HepG2 (cell line): ENCODE measurements around the gene FAT4. TPM values are rescaled to one million over a fixed set of nuclear protein-coding genes. Genes with fewer than 3 reads are reported as not detected.
A peak's percentile ranks its signal among the peaks of the same experiment; 100 is the strongest.

Source experiments
- ATAC-seq: fragments of 200-7000 bp; cut with Tn5 transposase; 3 replicates; pipeline ENCODE4 v1.9.1; 2020; ENCODE audit warnings: mild to moderate bottlenecking, moderate library complexity
- BruUV-seq: library from RNA; stranded (reverse); fragments of 400-500 nt; replicated peaks from 2 replicates; lab custom pipeline; 2021; lab: Mats Ljungman, UMichigan
- CTCF ChIA-PET: fragments of 300-600 bp; formaldehyde crosslinking; extraction: SDS; loops from one replicate; lab custom pipeline; 2021; ENCODE audit warnings: low total read pairs, inconsistent platforms, low intra/inter-chr PET ratio; lab: Yijun Ruan, JAX
- POLR2A ChIA-PET: fragments of 350-600 bp; sonication (Branson Sonifier 250); formaldehyde crosslinking; loops from one replicate; lab custom pipeline; 2020; ENCODE audit warnings: antibody characterized with exemption, inconsistent platforms; lab: Yijun Ruan, JAX
- DNase-seq: peaks from one replicate; pipeline ENCODE4 v3.0.0-alpha.2; 2015; ENCODE audit warnings: low spot score
- FAIRE-seq: peaks from 3 replicates; lab custom pipeline; 2011; peaks lifted over from hg19 to GRCh38; lab: Jason Lieb, UNC
- H2AFZ ChIP-seq: one replicate; pipeline ENCODE4 v1.6.1; 2011; ENCODE audit warnings: low read length, inconsistent platforms
- H3K27ac ChIP-seq: fragments of 300-600 bp; 3 replicates; pipeline ENCODE4 v1.8.0; 2011; ENCODE audit warnings: mixed run types, mild to moderate bottlenecking, mixed read lengths, low read length, inconsistent platforms; ENCODE audit not compliant: insufficient read depth; ENCODE audit errors: extremely low read length
- H3K27me3 ChIP-seq, 2 experiments: fragments of 200-600 bp in 1 of 2; 2 replicates in 1 of 2; 3 replicates in 1 of 2; pipeline versions ENCODE4 v1.6.0 to v1.8.0; 2011; ENCODE audit warnings: low read length in 2 of 2, mild to moderate bottlenecking in 2 of 2, moderate library complexity in 2 of 2, inconsistent platforms in 1 of 2; ENCODE audit not compliant: insufficient read depth in 2 of 2, control insufficient read depth in 1 of 2
- H3K36me3 ChIP-seq, 2 experiments: fragments of 200-600 bp in 1 of 2; replicated peaks in 1 of 2; 2 replicates in 1 of 2; 3 replicates in 1 of 2; pipeline versions ENCODE4 v1.5.1 to v1.8.0; 2011; ENCODE audit warnings: low read length in 2 of 2, inconsistent platforms in 1 of 2; ENCODE audit not compliant: insufficient read depth in 2 of 2, control insufficient read depth in 1 of 2
- H3K4me1 ChIP-seq: 2 replicates; pipeline ENCODE4 v1.5.1; 2012; ENCODE audit warnings: low read length, inconsistent platforms; ENCODE audit not compliant: insufficient read depth
- H3K4me2 ChIP-seq: 2 replicates; pipeline ENCODE4 v1.6.0; 2011; ENCODE audit warnings: low read depth, low read length, inconsistent platforms
- H3K4me3 ChIP-seq, 3 experiments: fragments of 200-600 bp in 1 of 3; sonication (generic), shearing (Covaris generic) in 1 of 3; replicated peaks in 1 of 3; 2 replicates each; pipeline ENCODE4 v1.5.1; 2011 to 2016; ENCODE audit warnings: low read length in 3 of 3, inconsistent platforms in 2 of 3, low read depth in 2 of 3, mild to moderate bottlenecking in 2 of 3, control low read depth in 1 of 3, mixed read lengths in 1 of 3; ENCODE audit not compliant: insufficient read depth in 1 of 3
- H3K79me2 ChIP-seq: one replicate; pipeline ENCODE4 v1.6.1; 2011; ENCODE audit warnings: low read length, inconsistent platforms; ENCODE audit not compliant: insufficient read depth
- H3K9ac ChIP-seq: 2 replicates; pipeline ENCODE4 v1.6.0; 2011; ENCODE audit warnings: mild to moderate bottlenecking, low read depth, low read length, inconsistent platforms; ENCODE audit not compliant: insufficient read depth
- H3K9me3 ChIP-seq: 2 replicates; pipeline ENCODE4 v1.5.1; 2012; ENCODE audit warnings: mild to moderate bottlenecking, low read length
- H4K20me1 ChIP-seq: 2 replicates; pipeline ENCODE4 v1.6.0; 2011; ENCODE audit warnings: inconsistent platforms, mild to moderate bottlenecking, low read length, moderate library complexity; ENCODE audit not compliant: insufficient read depth
- ESRRA ChIP-seq: sonication (generic); formaldehyde crosslinking; IDR thresholded peaks from 2 replicates; pipeline ENCODE4 v1.5.1; 2020; ENCODE audit warnings: mild to moderate bottlenecking, low read depth, missing genetic modification reagents
- IKZF1 ChIP-seq: fragments of 450-650 bp; IDR thresholded peaks from 2 replicates; pipeline ENCODE4 v1.7.1; 2016
- PCBP2 ChIP-seq: fragments of 200-400 bp; formaldehyde crosslinking; optimal IDR thresholded peaks from 2 replicates; pipeline ENCODE3; 2018; ENCODE audit warnings: low read length, low read depth; ENCODE audit not compliant: poor library complexity, severe bottlenecking
- PHB2 ChIP-seq: fragments of 450-650 bp; IDR thresholded peaks from 2 replicates; pipeline ENCODE4 v1.6.1; 2018; ENCODE audit not compliant: partially characterized antibody
- SOX13 ChIP-seq, 3 experiments: fragments of 450-650 bp in 1 of 3; sonication (generic) in 1 of 3; formaldehyde crosslinking in 1 of 3; IDR thresholded peaks in 2 of 3; conservative IDR thresholded peaks in 1 of 3; 2 replicates each; pipeline versions ENCODE4 v1.5.0 to v1.6.1; 2016 to 2020; ENCODE audit warnings: antibody characterized with exemption in 1 of 3, mild to moderate bottlenecking in 1 of 3, missing compliant biosample characterization in 1 of 3, missing genetic modification reagents in 1 of 3, moderate library complexity in 1 of 3
- ZFP37 ChIP-seq: sonication (generic); formaldehyde crosslinking; IDR thresholded peaks from 2 replicates; pipeline ENCODE4 v1.4.0; 2020; ENCODE audit warnings: missing genetic modification reagents, borderline replicate concordance
- ZFP62 ChIP-seq: sonication (generic); formaldehyde crosslinking; IDR thresholded peaks from 2 replicates; pipeline ENCODE4 v1.4.0; 2020; ENCODE audit warnings: missing genetic modification reagents
- ZNF83 ChIP-seq: sonication (generic); formaldehyde crosslinking; IDR thresholded peaks from 2 replicates; pipeline ENCODE4 v1.4.0; 2020; ENCODE audit warnings: missing genetic modification reagents, mild to moderate bottlenecking, borderline replicate concordance
- WGBS: methylation state at CpG from one replicate; pipeline ENCODE4 v1.1.6; 2017; ENCODE audit warnings: low lambda C conversion rate; 5-methylcytosine and 5-hydroxymethylcytosine counted together
- in situ Hi-C: cut with HindIII; loops from 2 replicates; pipeline ENCODE4 v1.10.0; 2017; ENCODE audit warnings: low pct_unique_long_range_greater_than_20kb; ENCODE audit not compliant: extremely low pct_ligation_motif_present
- intact Hi-C: fragments of 100-400 bp; cut with micrococcal nuclease; formaldehyde crosslinking; loops from one replicate; pipeline ENCODE4 v1.10.0; 2022; ENCODE audit not compliant: unreplicated experiment
- polyA plus RNA-seq, 8 experiments: library from polyadenylated mRNA; depleted of rRNA in 3 of 8; stranded (reverse) in 7 of 8; unstranded in 1 of 8; fragments of >200 nt; fragmentation: Illumina TruSeq in 4 of 8; extraction: Trizol in 4 of 8; gene quantifications; 2 replicates each; pipeline versions ENCODE4 v1.2.1 to v1.2.3, GENCODE V29; 2011 to 2016; ENCODE audit warnings: low read depth in 4 of 8, missing spikeins in 1 of 8, mixed read lengths in 1 of 8; ENCODE audit not compliant: insufficient read depth in 1 of 8
- total RNA-seq, 5 experiments: library from RNA; depleted of rRNA; stranded (reverse); fragments of >200 nt; fragmentation: Illumina TruSeq; extraction: Trizol; gene quantifications; 2 replicates each; pipeline ENCODE4 v1.2.3, GENCODE V29; 2016; ENCODE audit warnings: low read depth in 1 of 5
- TF ChIP-seq, protein P1 (sequence below): sonication (generic); formaldehyde crosslinking; conservative IDR thresholded peaks from 2 replicates; pipeline ENCODE4 v1.4.0; 2020; ENCODE audit warnings: missing genetic modification reagents
- TF ChIP-seq, protein P2 (sequence below): sonication (generic); formaldehyde crosslinking; IDR thresholded peaks from 2 replicates; pipeline ENCODE4; 2020; ENCODE audit warnings: missing genetic modification reagents, mild to moderate bottlenecking, borderline replicate concordance

Gene FAT4
- total and polyA plus RNA-seq, 2 of the 13 experiments (the other 11 are each of a cell fraction or from before 2014, with no cell fraction given): 0.27 to 1.2 TPM

DNA sequence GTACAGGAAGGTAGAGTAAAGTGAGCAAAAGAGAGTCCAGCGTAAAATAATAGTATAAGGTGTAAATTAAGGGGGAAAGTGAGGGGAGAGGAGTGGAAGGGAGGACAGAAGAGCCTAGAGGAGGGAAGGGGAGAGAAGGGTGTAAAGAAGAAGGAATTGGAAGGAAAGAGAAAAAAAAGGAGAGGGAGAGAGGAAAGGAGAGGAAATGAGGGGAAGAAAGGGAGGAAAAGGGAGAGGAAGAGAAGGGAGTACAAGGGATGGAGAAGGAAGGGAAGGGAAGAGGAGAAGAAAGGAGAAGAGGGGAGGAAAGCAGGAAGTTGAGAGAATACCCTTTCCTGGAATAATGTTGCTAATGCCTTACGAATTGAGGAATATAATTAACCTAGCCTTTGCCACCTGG is 3.3 kb upstream of the FAT4 start:
- peak; percentile 24 for TF ChIP-seq PCBP2
- no peak for TF ChIP-seq ZFP62 (CRISPR knock-in tag)
- 0 out of 2 replicates have a peak, but pooled peaks have one; percentile 43 for TF ChIP-seq IKZF1
- Histone ChIP-seq H3K9me3 (no peaks in the 10 kb centered on the region), H2AFZ (no peak overlapping the region), H3K4me3 (no peak overlapping the region), H3K79me2 (no peaks in the 10 kb centered on the region), H3K27me3 (peaks cover 0 to 6% of the 10 kb centered on the region in 2 experiments; a peak in 1 of 5 replicates), H3K36me3 (no peaks in the 10 kb centered on the region), H3K4me1 (peaks cover 21% of the 10 kb centered on the region), H3K4me2 (no peak overlapping the region), H3K9ac (no peak overlapping the region), H3K27ac (no peak overlapping the region), H4K20me1 (no peaks in the 10 kb centered on the region)
- no peak for FAIRE-seq
- in situ Hi-C loops (loop anchor here (5.0 to 25.0 kb wide), 4 partner anchors 441 to 1301 kb away; no protein-coding TSS in a partner anchor), intact Hi-C loops (loop anchor here (5.0 to 10.0 kb wide), 4 partner anchors 121 to 741 kb away; no protein-coding TSS in a partner anchor)
- POLR2A ChIA-PET: no interaction called here
- CTCF ChIA-PET: no interaction called here
- BruUV-seq: no TSS peak
- 6% methylated on average over 2 of the region's 2 CpGs for WGBS
- no peak for DNase-seq
- no peak for ATAC-seq

DNA sequence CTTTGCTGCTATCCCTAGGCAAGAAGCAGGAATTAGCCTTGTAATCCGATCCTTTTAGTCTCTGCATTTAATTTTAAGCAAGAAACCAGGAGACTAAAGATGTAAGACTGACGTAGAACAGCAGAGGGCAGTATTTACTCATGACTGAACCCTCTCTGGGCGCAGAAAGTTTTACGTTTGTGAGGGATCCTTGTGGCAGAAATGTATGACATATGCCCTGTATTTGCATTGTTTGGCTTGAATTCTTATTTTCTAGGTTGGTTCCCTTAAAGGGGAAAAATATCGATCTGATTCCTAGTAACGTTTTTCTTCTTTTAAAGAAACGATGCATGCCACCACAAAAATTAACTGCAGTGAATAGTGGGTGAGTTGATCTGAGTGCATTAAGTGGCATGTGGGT is 1.3 kb upstream of the FAT4 start:
- FAIRE-seq: peak; percentile 93
- under 1% methylated on average over 7 of the region's 7 CpGs for WGBS
- H3K9ac ChIP-seq: no peak overlapping the region
- TF ChIP-seq, protein P1, sequence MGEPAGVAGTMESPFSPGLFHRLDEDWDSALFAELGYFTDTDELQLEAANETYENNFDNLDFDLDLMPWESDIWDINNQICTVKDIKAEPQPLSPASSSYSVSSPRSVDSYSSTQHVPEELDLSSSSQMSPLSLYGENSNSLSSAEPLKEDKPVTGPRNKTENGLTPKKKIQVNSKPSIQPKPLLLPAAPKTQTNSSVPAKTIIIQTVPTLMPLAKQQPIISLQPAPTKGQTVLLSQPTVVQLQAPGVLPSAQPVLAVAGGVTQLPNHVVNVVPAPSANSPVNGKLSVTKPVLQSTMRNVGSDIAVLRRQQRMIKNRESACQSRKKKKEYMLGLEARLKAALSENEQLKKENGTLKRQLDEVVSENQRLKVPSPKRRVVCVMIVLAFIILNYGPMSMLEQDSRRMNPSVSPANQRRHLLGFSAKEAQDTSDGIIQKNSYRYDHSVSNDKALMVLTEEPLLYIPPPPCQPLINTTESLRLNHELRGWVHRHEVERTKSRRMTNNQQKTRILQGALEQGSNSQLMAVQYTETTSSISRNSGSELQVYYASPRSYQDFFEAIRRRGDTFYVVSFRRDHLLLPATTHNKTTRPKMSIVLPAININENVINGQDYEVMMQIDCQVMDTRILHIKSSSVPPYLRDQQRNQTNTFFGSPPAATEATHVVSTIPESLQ (CRISPR knock-in tag): no peak
- TF ChIP-seq PHB2 (no peak), ESRRA (no peak), ZFP37 (no peak), ZNF83 (CRISPR knock-in tag) (no peak), SOX13 (IDR thresholded peaks at IDR 0.05) (no peak), SOX13 (CRISPR knock-in tag; conservative IDR thresholded peaks at IDR 0.05 in 1 of 2, IDR thresholded peaks at IDR 0.05 in 1 of 2) (no peak)
- TF ChIP-seq, protein P2, sequence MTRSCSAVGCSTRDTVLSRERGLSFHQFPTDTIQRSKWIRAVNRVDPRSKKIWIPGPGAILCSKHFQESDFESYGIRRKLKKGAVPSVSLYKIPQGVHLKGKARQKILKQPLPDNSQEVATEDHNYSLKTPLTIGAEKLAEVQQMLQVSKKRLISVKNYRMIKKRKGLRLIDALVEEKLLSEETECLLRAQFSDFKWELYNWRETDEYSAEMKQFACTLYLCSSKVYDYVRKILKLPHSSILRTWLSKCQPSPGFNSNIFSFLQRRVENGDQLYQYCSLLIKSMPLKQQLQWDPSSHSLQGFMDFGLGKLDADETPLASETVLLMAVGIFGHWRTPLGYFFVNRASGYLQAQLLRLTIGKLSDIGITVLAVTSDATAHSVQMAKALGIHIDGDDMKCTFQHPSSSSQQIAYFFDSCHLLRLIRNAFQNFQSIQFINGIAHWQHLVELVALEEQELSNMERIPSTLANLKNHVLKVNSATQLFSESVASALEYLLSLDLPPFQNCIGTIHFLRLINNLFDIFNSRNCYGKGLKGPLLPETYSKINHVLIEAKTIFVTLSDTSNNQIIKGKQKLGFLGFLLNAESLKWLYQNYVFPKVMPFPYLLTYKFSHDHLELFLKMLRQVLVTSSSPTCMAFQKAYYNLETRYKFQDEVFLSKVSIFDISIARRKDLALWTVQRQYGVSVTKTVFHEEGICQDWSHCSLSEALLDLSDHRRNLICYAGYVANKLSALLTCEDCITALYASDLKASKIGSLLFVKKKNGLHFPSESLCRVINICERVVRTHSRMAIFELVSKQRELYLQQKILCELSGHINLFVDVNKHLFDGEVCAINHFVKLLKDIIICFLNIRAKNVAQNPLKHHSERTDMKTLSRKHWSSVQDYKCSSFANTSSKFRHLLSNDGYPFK (CRISPR knock-in tag): no peak

More for the DNA sequence above, 1.3 kb upstream of the FAT4 start:
- H3K36me3 ChIP-seq: no peaks in the 10 kb centered on the region
- no TSS peak for BruUV-seq
- CTCF ChIA-PET: interaction anchor here (1.2 to 1.8 kb wide), 4 partner anchors 428 to 1291 kb away, joined by 7 to 13 read pairs (median 11); no protein-coding TSS in a partner anchor
- no peaks in the 10 kb centered on the region for H3K79me2 ChIP-seq
- no peak overlapping the region; a peak in 1 of 6 replicates for H3K4me3 ChIP-seq
- H3K4me2 ChIP-seq: peak overlapping the region; percentile 86
- H2AFZ ChIP-seq: peak overlapping the region; percentile 94
- no peaks in the 10 kb centered on the region for H3K9me3 ChIP-seq
- intact Hi-C loops: loop anchor here (1.0 to 10.0 kb wide), 6 partner anchors 119 to 1291 kb away; no protein-coding TSS in a partner anchor
- ATAC-seq (peak; percentile 1; the same call in 1 of the 3 replicates), DNase-seq (peak; percentile 83)
- peaks cover 20% of the 10 kb centered on the region for H3K4me1 ChIP-seq
- peaks cover 0 to 6% of the 10 kb centered on the region in 2 experiments; a peak in 1 of 5 replicates for H3K27me3 ChIP-seq
- in situ Hi-C loops: loop anchor here (5.0 to 25.0 kb wide), 4 partner anchors 439 to 1299 kb away; no protein-coding TSS in a partner anchor
- no peaks in the 10 kb centered on the region for H4K20me1 ChIP-seq
- POLR2A ChIA-PET: no interaction called here
- peak overlapping the region; percentile 83 for H3K27ac ChIP-seq
